VCaP (cell line): ENCODE results near the gene PTPN2.

ENCODE experiments used
- H3K27ac ChIP-seq: fragments of 450-650 bp; 2 replicates; pipeline ENCODE4 v1.5.1; 2017
- CTCF ChIP-seq: fragments of 450-650 bp; conservative IDR thresholded peaks from 2 replicates; pipeline ENCODE4 v1.5.1; 2017; ENCODE audit warnings: mild to moderate bottlenecking, moderate library complexity

The PTPN2 gene

GRCh38 chr18:12924616-12925015 lies 40.6 kb upstream of the PTPN2 start:
- no peak for TF ChIP-seq CTCF
- H3K27ac ChIP-seq = no peak overlapping the region

DNA sequence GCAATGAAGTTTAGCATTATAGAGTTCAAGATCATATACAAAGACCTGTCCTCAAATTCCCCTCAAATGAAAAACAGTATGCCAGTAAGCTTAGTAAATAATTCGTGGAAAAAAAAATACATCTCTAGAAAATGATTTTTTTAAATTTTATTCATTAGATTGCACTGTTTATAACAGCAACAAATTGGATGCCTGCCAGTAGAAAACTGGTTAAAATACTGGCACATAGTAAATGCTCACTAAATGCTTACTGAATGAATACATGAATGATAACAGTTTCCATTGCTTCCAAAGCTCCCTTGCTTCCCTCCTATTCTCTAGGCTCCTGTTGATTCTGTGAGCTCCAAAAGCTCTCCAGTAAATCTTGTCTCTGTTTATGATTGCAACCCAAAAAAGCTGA lies 38.2 kb upstream of the PTPN2 start:
- no peak for TF ChIP-seq CTCF
- H3K27ac ChIP-seq = no peak overlapping the region

GRCh38 chr18:12921178-12921577 lies 37.1 kb upstream of the PTPN2 start:
- TF ChIP-seq CTCF = no peak
- H3K27ac ChIP-seq = no peak overlapping the region

GRCh38 chr18:12911929-12912703 lies 28.1 kb upstream of the PTPN2 start:
- no peak for TF ChIP-seq CTCF

DNA sequence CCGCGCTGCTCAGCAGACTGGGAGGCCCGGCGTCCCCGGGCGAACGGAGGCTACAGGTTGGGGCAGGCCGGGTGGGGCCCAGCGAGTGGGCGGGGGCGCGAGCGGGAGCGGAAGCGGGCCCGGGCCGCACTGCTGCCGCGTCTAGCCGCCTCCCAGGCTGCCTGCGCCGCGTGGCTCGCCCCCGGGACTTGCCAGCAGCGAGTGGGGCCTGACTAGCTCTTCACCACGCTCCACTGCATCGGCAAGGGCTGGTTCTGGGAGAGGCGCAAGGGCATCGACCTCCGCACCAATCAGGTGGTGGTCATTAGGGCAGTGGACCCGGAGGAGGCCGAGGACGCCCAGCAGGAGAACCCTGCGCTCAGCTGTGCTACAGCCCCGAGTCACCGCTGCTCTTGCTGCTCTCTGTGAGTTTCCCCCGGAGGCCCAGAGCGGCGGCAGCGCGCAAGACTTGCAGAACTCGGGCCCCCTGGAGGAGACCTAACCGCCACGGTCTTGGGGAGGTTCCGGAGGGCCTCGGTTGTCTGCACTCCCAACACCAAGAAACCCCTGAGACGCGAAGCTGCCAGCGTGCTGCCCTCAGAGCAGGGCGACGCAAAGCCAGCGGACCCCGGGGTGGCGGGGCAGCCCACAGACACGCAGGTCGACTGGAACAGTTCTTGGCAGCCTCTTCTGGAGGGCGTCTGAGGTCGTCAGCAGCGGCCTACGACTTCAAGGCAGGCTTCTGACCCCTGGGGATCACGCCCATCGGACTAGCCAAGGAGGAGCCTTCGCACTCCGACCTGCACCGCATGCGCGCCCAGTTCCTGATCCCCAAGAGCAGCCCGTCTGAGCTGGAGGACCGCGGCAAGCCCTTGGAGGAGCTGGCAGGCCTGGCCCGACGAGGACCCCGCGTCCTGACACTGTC lies 27.2 kb upstream of the PTPN2 start:
- TF ChIP-seq CTCF = no peak
- no peak overlapping the region for H3K27ac ChIP-seq

More at GRCh38 chr18:12911929-12912703, 28.1 kb upstream of the PTPN2 start:
- no peak overlapping the region for H3K27ac ChIP-seq

DNA sequence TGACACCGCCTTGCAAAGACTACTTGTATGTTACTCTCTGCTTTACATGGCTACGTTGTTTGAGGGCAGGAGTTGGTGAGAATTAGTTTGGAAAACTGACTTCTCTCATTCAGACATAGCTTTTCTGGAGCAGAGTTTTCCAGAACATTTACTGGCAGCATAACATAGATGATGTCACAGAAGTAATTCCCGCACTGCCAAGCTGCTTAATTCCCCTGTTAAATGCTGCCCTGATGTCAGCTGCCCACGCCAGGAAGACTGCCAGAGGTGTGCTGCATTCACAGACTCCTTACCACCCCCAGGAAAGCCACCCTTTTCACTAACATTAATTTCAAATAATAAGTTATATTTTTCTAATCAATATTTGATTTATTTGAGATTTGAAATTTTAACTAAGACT lies 24.7 kb upstream of the PTPN2 start:
- H3K27ac ChIP-seq = no peak overlapping the region
- TF ChIP-seq CTCF = no peak

GRCh38 chr18:12907258-12907925 lies 23.4 kb upstream of the PTPN2 start:
- H3K27ac ChIP-seq = no peak overlapping the region
- TF ChIP-seq CTCF = no peak
